GM18498 (cell line): ENCODE data around the gene ETNK1.

Source experiments
- ATAC-seq: cut with Tn5 transposase; IDR thresholded peaks from one replicate; pipeline ENCODE4 v1.9.1; 2021; ENCODE audit warnings: mild to moderate bottlenecking, moderate library complexity; ENCODE audit not compliant: unreplicated experiment

The ETNK1 gene

GRCh38 chr12:22731236-22731635, 106.3 kb downstream of the ETNK1 start:
- ATAC-seq, result no peak

GRCh38 chr12:22733756-22734155, 108.8 kb downstream of the ETNK1 start:
- no peak for ATAC-seq

GRCh38 chr12:22738945-22739344, 114.0 kb downstream of the ETNK1 start:
- no peak for ATAC-seq
